ENCODE measurements around the gene PHAX. TPM values are rescaled to one million over a fixed set of nuclear protein-coding genes. Genes with fewer than 3 reads are reported as not detected.

The PHAX gene
- total RNA-seq, 1 experiment from 2014 or later, result 24.5 TPM

DNA sequence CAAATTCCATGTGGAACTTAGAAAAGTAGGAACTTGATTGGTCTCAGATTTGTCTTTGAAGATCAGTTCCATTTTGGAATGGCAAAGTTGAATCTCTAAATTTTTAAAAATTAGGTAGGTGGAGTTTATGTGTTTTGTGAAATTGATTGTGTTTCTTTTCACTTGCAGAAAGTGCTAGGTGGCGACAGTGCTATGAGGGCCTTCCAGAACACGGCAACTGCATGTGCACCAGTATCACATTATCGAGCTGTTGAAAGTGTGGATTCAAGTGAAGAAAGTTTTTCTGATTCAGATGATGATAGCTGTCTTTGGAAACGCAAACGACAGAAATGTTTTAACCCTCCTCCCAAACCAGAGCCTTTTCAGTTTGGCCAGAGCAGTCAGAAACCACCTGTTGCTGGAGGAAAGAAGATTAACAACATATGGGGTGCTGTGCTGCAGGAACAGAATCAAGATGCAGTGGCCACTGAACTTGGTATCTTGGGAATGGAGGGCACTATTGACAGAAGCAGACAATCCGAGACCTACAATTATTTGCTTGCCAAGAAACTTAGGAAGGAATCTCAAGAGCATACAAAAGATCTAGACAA, 2.8 kb downstream of the PHAX start:
- CTCF ChIA-PET, result interaction anchor here (0.6 kb wide), 1 partner anchor 367 kb away, joined by 3 read pairs; no protein-coding TSS in a partner anchor
- H3K79me2 ChIP-seq (ENCODE audit: insufficient read depth, low read length), result peaks cover 76% of the 10 kb centered on the region
- peaks cover 5 to 14% of the 10 kb centered on the region in 2 experiments; a peak in 3 of 4 replicates for H3K4me1 ChIP-seq (ENCODE audit: control insufficient read depth in 1 of 2, insufficient read depth in 2 of 2, low read length in 2 of 2)
- POLR2A ChIA-PET, result no interaction called here
- no peak overlapping the region for H2AFZ ChIP-seq (ENCODE audit: low read depth, low read length, poor library complexity, severe bottlenecking)
- no peak overlapping the region for H3K27ac ChIP-seq (ENCODE audit: low read depth, low read length)
- no peak overlapping the region for H3K9ac ChIP-seq (ENCODE audit: low read length)
- no TSS peak for BruUV-seq (replicated peaks)
- no peaks in the 10 kb centered on the region for H3K9me2 ChIP-seq (ENCODE audit: insufficient read depth)
- no peaks in the 10 kb centered on the region for H3K9me3 ChIP-seq (ENCODE audit: control insufficient read depth in 1 of 2, insufficient read depth in 1 of 2, low read depth in 1 of 2, low read length in 2 of 2)
- no peak for DNase-seq (ENCODE audit: low read depth, low spot score)
- peaks cover 16 to 32% of the 10 kb centered on the region in 2 experiments for H3K36me3 ChIP-seq (ENCODE audit: control insufficient read depth in 1 of 2, insufficient read depth in 2 of 2, low read length in 2 of 2)
- H3K27me3 ChIP-seq (ENCODE audit: insufficient read depth, low read length), result no peaks in the 10 kb centered on the region
- no peak for TF ChIP-seq JUND (IDR thresholded peaks at IDR 0.05)
- TF ChIP-seq ELF1 (IDR thresholded peaks at IDR 0.05; ENCODE audit: borderline replicate concordance, low read depth), result no peak
- no peak for TF ChIP-seq CEBPB (IDR thresholded peaks at IDR 0.05; ENCODE audit: low read depth)
- no peak for TF ChIP-seq ZNF274 (IDR thresholded peaks at IDR 0.05; ENCODE audit: low read depth, low read length)
- no peak for TF ChIP-seq ZFX (IDR thresholded peaks at IDR 0.05)
- TF ChIP-seq YY1 (IDR thresholded peaks at IDR 0.05; ENCODE audit: extremely low read depth, insufficient replicate concordance, low read depth, low read length), result no peak
- no peak for TF ChIP-seq SRF (IDR thresholded peaks at IDR 0.05; ENCODE audit: low read depth)
- TF ChIP-seq SIN3A (IDR thresholded peaks at IDR 0.05; ENCODE audit: low read depth), result no peak
- TF ChIP-seq POLR2AphosphoS5 (IDR thresholded peaks at IDR 0.05; ENCODE audit: low read depth, low read length), result no peak
- no peak for TF ChIP-seq TCF7L2 (IDR thresholded peaks at IDR 0.05; ENCODE audit: borderline replicate concordance, extremely low read depth, insufficient read depth, insufficient read length)
- TF ChIP-seq, protein P1, sequence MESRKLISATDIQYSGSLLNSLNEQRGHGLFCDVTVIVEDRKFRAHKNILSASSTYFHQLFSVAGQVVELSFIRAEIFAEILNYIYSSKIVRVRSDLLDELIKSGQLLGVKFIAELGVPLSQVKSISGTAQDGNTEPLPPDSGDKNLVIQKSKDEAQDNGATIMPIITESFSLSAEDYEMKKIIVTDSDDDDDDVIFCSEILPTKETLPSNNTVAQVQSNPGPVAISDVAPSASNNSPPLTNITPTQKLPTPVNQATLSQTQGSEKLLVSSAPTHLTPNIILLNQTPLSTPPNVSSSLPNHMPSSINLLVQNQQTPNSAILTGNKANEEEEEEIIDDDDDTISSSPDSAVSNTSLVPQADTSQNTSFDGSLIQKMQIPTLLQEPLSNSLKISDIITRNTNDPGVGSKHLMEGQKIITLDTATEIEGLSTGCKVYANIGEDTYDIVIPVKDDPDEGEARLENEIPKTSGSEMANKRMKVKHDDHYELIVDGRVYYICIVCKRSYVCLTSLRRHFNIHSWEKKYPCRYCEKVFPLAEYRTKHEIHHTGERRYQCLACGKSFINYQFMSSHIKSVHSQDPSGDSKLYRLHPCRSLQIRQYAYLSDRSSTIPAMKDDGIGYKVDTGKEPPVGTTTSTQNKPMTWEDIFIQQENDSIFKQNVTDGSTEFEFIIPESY (IDR thresholded peaks at IDR 0.05; ENCODE audit: extremely low read depth, insufficient replicate concordance, low read length), result no peak
- no peak for TF ChIP-seq EZH2phosphoT487 (IDR thresholded peaks at IDR 0.05; ENCODE audit: borderline replicate concordance)
- no peak for TF ChIP-seq RAD21 (IDR thresholded peaks at IDR 0.05; ENCODE audit: low read depth)
- no peak for TF ChIP-seq FOSL1 (IDR thresholded peaks at IDR 0.05; ENCODE audit: low read depth)
- TF ChIP-seq, protein P2, sequence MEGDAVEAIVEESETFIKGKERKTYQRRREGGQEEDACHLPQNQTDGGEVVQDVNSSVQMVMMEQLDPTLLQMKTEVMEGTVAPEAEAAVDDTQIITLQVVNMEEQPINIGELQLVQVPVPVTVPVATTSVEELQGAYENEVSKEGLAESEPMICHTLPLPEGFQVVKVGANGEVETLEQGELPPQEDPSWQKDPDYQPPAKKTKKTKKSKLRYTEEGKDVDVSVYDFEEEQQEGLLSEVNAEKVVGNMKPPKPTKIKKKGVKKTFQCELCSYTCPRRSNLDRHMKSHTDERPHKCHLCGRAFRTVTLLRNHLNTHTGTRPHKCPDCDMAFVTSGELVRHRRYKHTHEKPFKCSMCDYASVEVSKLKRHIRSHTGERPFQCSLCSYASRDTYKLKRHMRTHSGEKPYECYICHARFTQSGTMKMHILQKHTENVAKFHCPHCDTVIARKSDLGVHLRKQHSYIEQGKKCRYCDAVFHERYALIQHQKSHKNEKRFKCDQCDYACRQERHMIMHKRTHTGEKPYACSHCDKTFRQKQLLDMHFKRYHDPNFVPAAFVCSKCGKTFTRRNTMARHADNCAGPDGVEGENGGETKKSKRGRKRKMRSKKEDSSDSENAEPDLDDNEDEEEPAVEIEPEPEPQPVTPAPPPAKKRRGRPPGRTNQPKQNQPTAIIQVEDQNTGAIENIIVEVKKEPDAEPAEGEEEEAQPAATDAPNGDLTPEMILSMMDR (IDR thresholded peaks at IDR 0.05 in 2 of 3, conservative IDR thresholded peaks at IDR 0.05 in 1 of 3; ENCODE audit: borderline replicate concordance in 1 of 3, insufficient read depth in 1 of 3, low read depth in 2 of 3, low read length in 2 of 3), result no peak
- TF ChIP-seq CBX3 (IDR thresholded peaks at IDR 0.05; ENCODE audit: low read depth), result no peak
- TF ChIP-seq, protein P3, sequence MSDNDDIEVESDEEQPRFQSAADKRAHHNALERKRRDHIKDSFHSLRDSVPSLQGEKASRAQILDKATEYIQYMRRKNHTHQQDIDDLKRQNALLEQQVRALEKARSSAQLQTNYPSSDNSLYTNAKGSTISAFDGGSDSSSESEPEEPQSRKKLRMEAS (IDR thresholded peaks at IDR 0.05), result no peak
- peaks cover 17% of the 10 kb centered on the region; the same call in 1 of the 2 replicates for H4K20me1 ChIP-seq (ENCODE audit: insufficient read depth)
- RAD21 ChIA-PET (ENCODE audit: low non-redundant PET in 1 of 2, low total read pairs in 2 of 2, uncharacterized antibody in 2 of 2, unreplicated experiment in 2 of 2), result no interaction called here
- intact Hi-C loops (cut with micrococcal nuclease), result no loop called here
- no peak for ATAC-seq
- H3K4me3 ChIP-seq (replicated peaks in 1 of 2; ENCODE audit: low read depth in 1 of 2, low read length in 2 of 2), result no peak overlapping the region
- H3K4me2 ChIP-seq (ENCODE audit: low read length), result no peak overlapping the region
